Lower lobe of right lung (tissue), 2 donors: ENCODE results near the gene GSTT2B. TPM values are rescaled to one million over a fixed set of nuclear protein-coding genes. Genes with fewer than 3 reads are reported as not detected.

Experiments
- ATAC-seq, 2 donors: fragments of 200-7000 bp; cut with Tn5 transposase; one replicate each; pipeline ENCODE4 v1.9.1; 2020 to 2022; ENCODE audit warnings: mild to moderate bottlenecking in 2 of 2, moderate library complexity in 2 of 2
- DNase-seq: peaks from one replicate; pipeline ENCODE4 v3.0.0-alpha.2; 2020
- H3K27ac ChIP-seq: fragments of 200-600 bp; one replicate; pipeline ENCODE4 v1.8.0; 2022
- H3K27me3 ChIP-seq: fragments of 200-600 bp; one replicate; pipeline ENCODE4 v1.8.0; 2022; ENCODE audit warnings: low read depth
- H3K36me3 ChIP-seq: fragments of 200-600 bp; one replicate; pipeline ENCODE4 v1.8.0; 2022; ENCODE audit warnings: mild to moderate bottlenecking
- H3K4me1 ChIP-seq: fragments of 200-600 bp; one replicate; pipeline ENCODE4 v1.8.0; 2022
- H3K4me3 ChIP-seq: fragments of 200-600 bp; one replicate; pipeline ENCODE4 v1.8.0; 2022; ENCODE audit warnings: mild to moderate bottlenecking
- H3K9me3 ChIP-seq: fragments of 200-600 bp; one replicate; pipeline ENCODE4 v1.8.0; 2022
- CTCF ChIP-seq: fragments of 200-600 bp; IDR thresholded peaks from one replicate; pipeline ENCODE4 v1.8.0; 2022; ENCODE audit warnings: antibody characterized with exemption, mild to moderate bottlenecking
- intact Hi-C: fragments of 100-400 bp; cut with DNase I; formaldehyde crosslinking; loops from one replicate; pipeline ENCODE4 v1.11.0; 2022
- total RNA-seq: library from RNA; stranded (reverse); fragmentation: NEBNext Ultra II Directional; extraction: Animal tissue kit (Norgen Biotek cat#: 25700); gene quantifications from one replicate; pipeline ENCODE4 v1.2.1, GENCODE V29; 2021
- donor health status: DM: no; HTN: yes; CAD: no; lungs with severe emphysema.

GSTT2B gene
- total RNA-seq, 1 donor from 2014 or later, result 7.3 TPM

GRCh38 chr22:24007253-24008021 is 46.4 kb upstream of the GSTT2B start:
- Histone ChIP-seq H3K4me3 (no peak overlapping the region), H3K27ac (no peak overlapping the region), H3K9me3 (no peaks in the 10 kb centered on the region), H3K27me3 (no peaks in the 10 kb centered on the region), H3K4me1 (peaks cover 5% of the 10 kb centered on the region), H3K36me3 (no peaks in the 10 kb centered on the region)
- no peak for TF ChIP-seq CTCF
- DNase-seq, result no peak
- intact Hi-C loops, result no loop called here
- no peak for ATAC-seq

- intact Hi-C loops, result no loop called here
- TF ChIP-seq CTCF, result no peak
- Histone ChIP-seq H3K36me3 (no peaks in the 10 kb centered on the region), H3K4me1 (no peaks in the 10 kb centered on the region), H3K4me3 (no peak overlapping the region), H3K27ac (no peak overlapping the region), H3K27me3 (no peaks in the 10 kb centered on the region), H3K9me3 (no peaks in the 10 kb centered on the region)
- no peak for ATAC-seq
- DNase-seq, result no peak
Measured at GRCh38 chr22:24006914-24007214, 45.9 kb upstream of the GSTT2B start.

GRCh38 chr22:24006207-24006913 is 45.4 kb upstream of the GSTT2B start:
- no peak overlapping the region for H3K27ac ChIP-seq
- TF ChIP-seq CTCF, result no peak

GRCh38 chr22:24005201-24005600 is 44.2 kb upstream of the GSTT2B start, which contains the start of gene GSTT4:
TSS of gene GSTT4 (minus strand) at chr22:24005453. CDS start at chr22:24005356, 97 bp downstream.
- no peaks in the 10 kb centered on the region for H3K9me3 ChIP-seq
- no peak within 1 kb of the TSS for H3K27ac ChIP-seq
- no peaks in the 10 kb centered on the region for H3K4me1 ChIP-seq
- DNase-seq (no peak), ATAC-seq (peak in 1 of 2 donors; percentile 14)
- intact Hi-C loops, result no loop called here
- H3K4me3 ChIP-seq, result no peak within 1 kb of the TSS
- no peaks in the 10 kb centered on the region for H3K27me3 ChIP-seq
- TF ChIP-seq CTCF, result no peak
- H3K36me3 ChIP-seq, result no peaks in the 10 kb centered on the region

More at GRCh38 chr22:24006207-24006913, 45.4 kb upstream of the GSTT2B start:
- ATAC-seq (no peak), DNase-seq (no peak)
- Histone ChIP-seq H3K9me3 (no peaks in the 10 kb centered on the region), H3K27me3 (no peaks in the 10 kb centered on the region), H3K4me3 (no peak overlapping the region), H3K4me1 (no peaks in the 10 kb centered on the region), H3K36me3 (no peaks in the 10 kb centered on the region)
- intact Hi-C loops, result no loop called here

GRCh38 chr22:24003887-24004286 is 42.9 kb upstream of the GSTT2B start:
- intact Hi-C loops, result no loop called here
- Histone ChIP-seq H3K27ac (no peak overlapping the region), H3K4me1 (no peaks in the 10 kb centered on the region), H3K4me3 (no peak overlapping the region), H3K9me3 (no peaks in the 10 kb centered on the region), H3K27me3 (no peaks in the 10 kb centered on the region), H3K36me3 (no peaks in the 10 kb centered on the region)
- DNase-seq (no peak), ATAC-seq (no peak)
- no peak for TF ChIP-seq CTCF
